HG02884 (cell line): ENCODE results near the gene CLDN7.

Experiments used
- ATAC-seq: cut with Tn5 transposase; IDR thresholded peaks from one replicate; pipeline ENCODE4 v1.9.1; 2021; ENCODE audit warnings: mild to moderate bottlenecking, moderate library complexity; ENCODE audit not compliant: unreplicated experiment

Gene CLDN7

GRCh38 chr17:7221278-7222092, 40.8 kb downstream of the CLDN7 start:
- ATAC-seq, result no peak

GRCh38 chr17:7220593-7221277, 41.5 kb downstream of the CLDN7 start:
- no peak for ATAC-seq

- peak; percentile 48 for ATAC-seq
Observed at GRCh38 chr17:7219812-7220592, 42.3 kb downstream of the CLDN7 start, which contains the start of the genes ACADVL and DLG4. Gene ACADVL (plus strand): TSS chr17:7219938. CDS start chr17:7219985, 47 bp downstream. Gene DLG4 (minus strand): TSS chr17:7219836.

- no peak for ATAC-seq
Observed at GRCh38 chr17:7219229-7219811, 43.0 kb downstream of the CLDN7 start.

GRCh38 chr17:7218758-7219157, 43.5 kb downstream of the CLDN7 start:
- ATAC-seq, result no peak

GRCh38 chr17:7218166-7218565, 44.1 kb downstream of the CLDN7 start:
- no peak for ATAC-seq

GRCh38 chr17:7217113-7217987, 44.9 kb downstream of the CLDN7 start:
- ATAC-seq, result no peak

- ATAC-seq, result no peak
Observed at GRCh38 chr17:7216242-7217112, 45.8 kb downstream of the CLDN7 start.

GRCh38 chr17:7215652-7216180, 46.6 kb downstream of the CLDN7 start:
- ATAC-seq, result no peak

GRCh38 chr17:7215136-7215638, 47.1 kb downstream of the CLDN7 start:
- ATAC-seq, result no peak

GRCh38 chr17:7214300-7215135, 47.8 kb downstream of the CLDN7 start:
- ATAC-seq, result peak; percentile 68

GRCh38 chr17:7213895-7214299, 48.4 kb downstream of the CLDN7 start:
- ATAC-seq, result no peak

- no peak for ATAC-seq
Observed at GRCh38 chr17:7211491-7212273, 50.6 kb downstream of the CLDN7 start.
